Psoas muscle (tissue), 8 donors: ENCODE data around the gene SMIM12. TPM values are rescaled to one million over a fixed set of nuclear protein-coding genes. Genes with fewer than 3 reads are reported as not detected.

Experiments
- ATAC-seq, 4 donors: fragments of 200-7000 bp; cut with Tn5 transposase; one replicate each; pipeline ENCODE4 v1.9.1; 2020; ENCODE audit warnings: moderate library complexity in 3 of 4, mild to moderate bottlenecking in 2 of 4
- DNase-seq, 2 donors: peaks; one replicate each; pipeline ENCODE4 v3.0.0-alpha.2; 2020
- H3K27ac ChIP-seq: fragments of 200-600 bp; one replicate; pipeline ENCODE4 v1.8.0; 2022
- H3K27me3 ChIP-seq, 3 donors: fragments of 200-600 bp in 1 of 3; one replicate each; pipeline versions ENCODE4 v1.6.1 to v1.8.0; 2013 to 2022; ENCODE audit warnings: low read length in 2 of 3, mild to moderate bottlenecking in 2 of 3, moderate library complexity in 1 of 3; ENCODE audit not compliant: insufficient read depth in 3 of 3
- H3K36me3 ChIP-seq, 2 donors: fragments of 200-600 bp in 1 of 2; one replicate each; pipeline versions ENCODE4 v1.6.1 to v1.8.0; 2013 to 2022; ENCODE audit warnings: low read depth in 1 of 2, mild to moderate bottlenecking in 1 of 2, moderate library complexity in 1 of 2; ENCODE audit not compliant: insufficient read depth in 1 of 2
- H3K4me1 ChIP-seq: fragments of 200-600 bp; one replicate; pipeline ENCODE4 v1.8.0; 2022
- H3K4me3 ChIP-seq: fragments of 200-600 bp; one replicate; pipeline ENCODE4 v1.8.0; 2022; ENCODE audit warnings: mild to moderate bottlenecking
- H3K9me3 ChIP-seq: fragments of 200-600 bp; one replicate; pipeline ENCODE4 v1.8.0; 2022
- WGBS, 3 donors: extraction: QIAGEN DNeasy Blood & Tissue Kit; methylation state at CpG; one replicate each; pipeline versions ENCODE4 v1.1.6 to v1.1.7; 2013; 5-methylcytosine and 5-hydroxymethylcytosine counted together
- intact Hi-C, 2 donors: fragments of 100-400 bp; cut with DNase I; formaldehyde crosslinking; loops; one replicate each; pipeline versions ENCODE4 v1.11.0 to v1.14.2; 2022
- polyA plus RNA-seq, 3 donors: library from polyadenylated mRNA; stranded (reverse); fragments of 200-250 nt; gene quantifications; one replicate each; pipeline ENCODE4 v1.2.3, GENCODE V29; 2013
- total RNA-seq, 4 donors: library from RNA; stranded (reverse); fragmentation: NEBNext Ultra II Directional in 2 of 4; extraction: Animal tissue kit (Norgen Biotek cat#: 25700) in 2 of 4; gene quantifications; one replicate each; pipeline versions ENCODE4 v1.2.1 to v1.2.4, GENCODE V29; 2021 to 2023
- TF ChIP-seq, protein P1 (sequence below): fragments of 200-600 bp; IDR thresholded peaks from one replicate; pipeline ENCODE4 v1.8.0; 2022; ENCODE audit warnings: antibody characterized with exemption
- donor health status: healthy with polysubstance abuse.
- donor health status: DM: no; HTN: no; CAD: no; lungs with moderate emphysema.
- donor health status: Bipolar disorder and iron deficiency.
- donor health status: healthy.
- donor health status: DM: yes; HTN: yes; CAD: no.
- donor health status: DM: no; HTN: no; CAD: no.
- donor health status: DM: no; HTN: no; CAD: no.
- donor health status: DM: yes; HTN: yes; CAD: no.

Gene SMIM12
- total and polyA plus RNA-seq, 7 donors, result 17.9 to 140 (median 59.2) TPM

- TF ChIP-seq, protein P1, sequence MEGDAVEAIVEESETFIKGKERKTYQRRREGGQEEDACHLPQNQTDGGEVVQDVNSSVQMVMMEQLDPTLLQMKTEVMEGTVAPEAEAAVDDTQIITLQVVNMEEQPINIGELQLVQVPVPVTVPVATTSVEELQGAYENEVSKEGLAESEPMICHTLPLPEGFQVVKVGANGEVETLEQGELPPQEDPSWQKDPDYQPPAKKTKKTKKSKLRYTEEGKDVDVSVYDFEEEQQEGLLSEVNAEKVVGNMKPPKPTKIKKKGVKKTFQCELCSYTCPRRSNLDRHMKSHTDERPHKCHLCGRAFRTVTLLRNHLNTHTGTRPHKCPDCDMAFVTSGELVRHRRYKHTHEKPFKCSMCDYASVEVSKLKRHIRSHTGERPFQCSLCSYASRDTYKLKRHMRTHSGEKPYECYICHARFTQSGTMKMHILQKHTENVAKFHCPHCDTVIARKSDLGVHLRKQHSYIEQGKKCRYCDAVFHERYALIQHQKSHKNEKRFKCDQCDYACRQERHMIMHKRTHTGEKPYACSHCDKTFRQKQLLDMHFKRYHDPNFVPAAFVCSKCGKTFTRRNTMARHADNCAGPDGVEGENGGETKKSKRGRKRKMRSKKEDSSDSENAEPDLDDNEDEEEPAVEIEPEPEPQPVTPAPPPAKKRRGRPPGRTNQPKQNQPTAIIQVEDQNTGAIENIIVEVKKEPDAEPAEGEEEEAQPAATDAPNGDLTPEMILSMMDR, result no peak
- intact Hi-C loops, result no loop called here
- no peak overlapping the region for H3K27ac ChIP-seq
- no peak for ATAC-seq
- no peaks in the 10 kb centered on the region for H3K9me3 ChIP-seq
- DNase-seq, result no peak
- H3K36me3 ChIP-seq, result no peaks in the 10 kb centered on the region
- peaks cover 0 to 4% (median 3%) of the 10 kb centered on the region in 3 donors for H3K27me3 ChIP-seq
- no peaks in the 10 kb centered on the region for H3K4me1 ChIP-seq
- H3K4me3 ChIP-seq, result no peak overlapping the region
- WGBS, 3 donors, result 57 to 61% (median 60%) methylated on average over 13 of the region's 13 CpGs
These were observed 41.4 kb upstream of the SMIM12 start for GRCh38 chr1:34900775-34901502.

DNA sequence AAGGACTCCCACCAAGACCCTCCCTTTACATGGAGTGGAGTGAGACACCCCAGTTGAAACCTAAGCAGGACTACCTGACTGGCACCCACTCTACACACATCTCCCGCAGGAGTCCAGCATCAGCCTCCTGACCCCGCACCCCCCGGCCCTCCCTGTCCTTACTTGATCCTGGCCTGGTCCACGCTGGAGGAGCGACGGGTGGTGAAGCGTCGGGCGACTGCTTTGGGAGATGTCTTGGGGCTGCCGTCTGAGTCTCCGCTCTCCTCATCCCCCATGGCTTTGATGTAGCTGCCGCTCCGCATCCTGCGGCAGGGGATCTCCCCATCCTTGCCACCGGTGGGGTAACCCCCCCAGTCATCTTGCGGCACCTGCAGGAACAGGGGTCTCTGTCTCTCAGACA, 40.4 kb upstream of the SMIM12 start:
- DNase-seq (no peak), ATAC-seq (no peak)
- WGBS, 3 donors, result 82 to 89% (median 87%) methylated on average over 16 of the region's 16 CpGs
- intact Hi-C loops, result no loop called here
- no peak overlapping the region for H3K4me3 ChIP-seq
- peaks cover 0 to 4% (median 3%) of the 10 kb centered on the region in 3 donors for H3K27me3 ChIP-seq
- H3K27ac ChIP-seq, result no peak overlapping the region
- H3K36me3 ChIP-seq, result no peaks in the 10 kb centered on the region
- no peaks in the 10 kb centered on the region for H3K4me1 ChIP-seq
- no peaks in the 10 kb centered on the region for H3K9me3 ChIP-seq
- TF ChIP-seq, protein P1, result no peak

DNA sequence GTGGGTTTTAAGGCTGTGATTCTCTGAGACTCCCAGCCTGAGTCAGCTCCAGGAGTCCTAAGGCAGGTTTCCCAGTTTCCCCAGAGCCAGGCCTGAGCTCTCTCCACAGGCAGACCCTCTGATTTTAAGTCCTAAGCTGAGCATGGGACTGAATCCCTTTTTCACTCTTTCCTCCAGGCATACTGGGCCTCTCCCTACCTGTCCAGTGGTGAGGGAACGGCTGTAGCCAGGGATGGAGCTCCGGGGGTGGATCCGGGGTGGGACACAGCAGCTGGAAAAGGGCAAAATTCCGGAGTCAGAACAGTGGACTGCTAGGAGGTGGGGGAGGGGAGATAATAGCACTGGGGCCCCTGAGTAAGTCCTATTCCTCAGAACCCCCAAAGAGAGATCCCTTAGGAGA, 39.9 kb upstream of the SMIM12 start:
- Histone ChIP-seq H3K36me3 (no peaks in the 10 kb centered on the region), H3K4me3 (no peak overlapping the region), H3K27me3 (peaks cover 0 to 4% (median 3%) of the 10 kb centered on the region in 3 donors), H3K4me1 (no peaks in the 10 kb centered on the region), H3K9me3 (no peaks in the 10 kb centered on the region), H3K27ac (no peak overlapping the region)
- TF ChIP-seq, protein P1, result no peak
- DNase-seq, result no peak
- intact Hi-C loops, result no loop called here
- 75 to 88% (median 79%) methylated on average over 4 of the region's 4 CpGs for WGBS, 3 donors
- no peak for ATAC-seq

- Histone ChIP-seq H3K4me1 (no peaks in the 10 kb centered on the region), H3K4me3 (no peak overlapping the region), H3K9me3 (peaks cover 4% of the 10 kb centered on the region), H3K36me3 (no peaks in the 10 kb centered on the region), H3K27ac (no peak overlapping the region), H3K27me3 (peaks cover 0 to 4% (median 0%) of the 10 kb centered on the region in 3 donors)
- TF ChIP-seq, protein P1, result no peak
- DNase-seq, result no peak
- intact Hi-C loops, result no loop called here
- no peak for ATAC-seq
- 13 to 21% (median 14%) methylated on average over 2 of the region's 2 CpGs for WGBS, 3 donors
These were observed 38.8 kb upstream of the SMIM12 start for GRCh38 chr1:34898330-34898761.
